Thoracic aorta (tissue), 2 donors: ENCODE measurements around the gene DNM3. TPM values are rescaled to one million over a fixed set of nuclear protein-coding genes. Genes with fewer than 3 reads are reported as not detected.

Experiments used
- ATAC-seq: fragments of 150-250 bp; one replicate; pipeline ENCODE4 v1.8.0; 2017; ENCODE audit warnings: low read depth; ENCODE audit not compliant: insufficient number of reproducible peaks, low FRiP score
- DNase-seq: peaks from one replicate; pipeline ENCODE4 v3.0.0-alpha.2; 2020; ENCODE audit warnings: low spot score
- H3K27ac ChIP-seq, 2 donors: fragments of 200-600 bp; sonication (generic); 1 replicate in 1 of 2; 2 replicates in 1 of 2; pipeline ENCODE4 v1.5.1; 2016; ENCODE audit warnings: mild to moderate bottlenecking in 2 of 2, moderate library complexity in 2 of 2
- H3K27me3 ChIP-seq: fragments of 200-600 bp; sonication (generic); replicated peaks from 2 replicates; pipeline ENCODE4 v1.6.0; 2016; ENCODE audit warnings: mild to moderate bottlenecking; ENCODE audit not compliant: insufficient read depth
- H3K36me3 ChIP-seq: fragments of 200-600 bp; sonication (generic); one replicate; pipeline ENCODE4 v1.5.1; 2016
- H3K4me1 ChIP-seq, 2 donors: fragments of 200-600 bp; sonication (generic); 1 replicate in 1 of 2; 2 replicates in 1 of 2; pipeline versions ENCODE4 v1.5.1 to v1.6.0; 2016; ENCODE audit warnings: low read depth in 2 of 2, mild to moderate bottlenecking in 1 of 2; ENCODE audit not compliant: control insufficient read depth in 1 of 2
- H3K4me3 ChIP-seq: fragments of 200-600 bp; sonication (generic); 2 replicates; pipeline ENCODE4 v1.5.1; 2016; ENCODE audit warnings: mild to moderate bottlenecking
- H3K9me3 ChIP-seq: fragments of 200-600 bp; sonication (generic); 2 replicates; pipeline ENCODE4 v1.5.1; 2016
- total RNA-seq, 2 donors: library from RNA; depleted of rRNA; stranded (reverse); fragments of >200 nt; gene quantifications; one replicate each; pipeline versions ENCODE4 v1.1.0 to v1.2.3, GENCODE V29; 2016
- TF ChIP-seq, protein P1 (sequence below): fragments of 200-600 bp; sonication (generic); IDR thresholded peaks from one replicate; pipeline ENCODE4 v1.5.1; 2019; ENCODE audit warnings: antibody characterized with exemption

Gene DNM3
- total RNA-seq, 2 donors from 2014 or later = 5.8 to 7.5 TPM

DNA sequence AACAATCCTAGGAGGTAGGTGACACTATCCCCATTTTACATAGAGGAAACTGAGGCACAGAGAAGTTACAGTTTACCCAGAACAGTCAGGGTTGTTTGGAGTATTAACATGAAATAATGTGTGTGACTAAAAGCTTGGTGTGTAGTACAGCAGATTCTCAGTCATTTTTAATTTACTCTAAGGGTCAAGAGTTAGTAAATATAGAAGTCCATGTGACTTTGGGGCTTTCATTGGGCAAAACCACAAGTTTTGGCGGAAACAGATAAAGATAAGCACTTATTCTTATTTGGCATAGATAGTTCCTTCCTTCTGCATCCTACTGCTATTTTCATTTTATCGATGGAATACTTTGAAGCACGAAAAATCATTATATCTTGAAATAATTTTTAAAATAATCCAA, 128.5 kb downstream of the DNM3 start:
- H3K27me3 ChIP-seq = no peaks in the 10 kb centered on the region
- ATAC-seq (no peak), DNase-seq (no peak)
- no peak overlapping the region for H3K27ac ChIP-seq
- H3K36me3 ChIP-seq = no peaks in the 10 kb centered on the region
- no peaks in the 10 kb centered on the region for H3K4me1 ChIP-seq
- TF ChIP-seq, protein P1, sequence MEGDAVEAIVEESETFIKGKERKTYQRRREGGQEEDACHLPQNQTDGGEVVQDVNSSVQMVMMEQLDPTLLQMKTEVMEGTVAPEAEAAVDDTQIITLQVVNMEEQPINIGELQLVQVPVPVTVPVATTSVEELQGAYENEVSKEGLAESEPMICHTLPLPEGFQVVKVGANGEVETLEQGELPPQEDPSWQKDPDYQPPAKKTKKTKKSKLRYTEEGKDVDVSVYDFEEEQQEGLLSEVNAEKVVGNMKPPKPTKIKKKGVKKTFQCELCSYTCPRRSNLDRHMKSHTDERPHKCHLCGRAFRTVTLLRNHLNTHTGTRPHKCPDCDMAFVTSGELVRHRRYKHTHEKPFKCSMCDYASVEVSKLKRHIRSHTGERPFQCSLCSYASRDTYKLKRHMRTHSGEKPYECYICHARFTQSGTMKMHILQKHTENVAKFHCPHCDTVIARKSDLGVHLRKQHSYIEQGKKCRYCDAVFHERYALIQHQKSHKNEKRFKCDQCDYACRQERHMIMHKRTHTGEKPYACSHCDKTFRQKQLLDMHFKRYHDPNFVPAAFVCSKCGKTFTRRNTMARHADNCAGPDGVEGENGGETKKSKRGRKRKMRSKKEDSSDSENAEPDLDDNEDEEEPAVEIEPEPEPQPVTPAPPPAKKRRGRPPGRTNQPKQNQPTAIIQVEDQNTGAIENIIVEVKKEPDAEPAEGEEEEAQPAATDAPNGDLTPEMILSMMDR = no peak
- no peak overlapping the region for H3K4me3 ChIP-seq
- H3K9me3 ChIP-seq = no peaks in the 10 kb centered on the region

DNA sequence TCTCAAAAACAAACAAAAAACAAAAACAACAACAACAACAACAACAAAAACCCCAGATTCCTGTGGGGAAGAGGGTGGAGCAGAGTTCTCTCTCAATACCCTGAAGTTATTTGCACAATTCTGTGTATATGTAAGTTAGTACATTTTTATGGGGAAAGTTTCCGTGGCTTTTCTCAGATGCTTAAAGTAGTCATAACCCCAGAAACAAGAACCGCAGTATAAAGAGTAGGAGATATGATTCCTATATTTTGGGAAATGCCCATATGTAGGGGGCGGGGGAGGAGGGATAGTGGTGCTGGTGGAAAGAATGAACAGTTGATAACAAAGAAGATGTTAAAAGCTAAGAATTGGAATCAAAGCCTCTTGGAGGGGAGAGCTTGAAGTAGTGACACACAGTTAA, 131.5 kb downstream of the DNM3 start:
- no peak overlapping the region for H3K4me3 ChIP-seq
- TF ChIP-seq, protein P1 = no peak
- ATAC-seq = no peak
- H3K9me3 ChIP-seq = no peaks in the 10 kb centered on the region
- H3K36me3 ChIP-seq = no peaks in the 10 kb centered on the region
- H3K4me1 ChIP-seq = no peaks in the 10 kb centered on the region
- no peak overlapping the region for H3K27ac ChIP-seq
- no peaks in the 10 kb centered on the region for H3K27me3 ChIP-seq
- DNase-seq = no peak

DNA sequence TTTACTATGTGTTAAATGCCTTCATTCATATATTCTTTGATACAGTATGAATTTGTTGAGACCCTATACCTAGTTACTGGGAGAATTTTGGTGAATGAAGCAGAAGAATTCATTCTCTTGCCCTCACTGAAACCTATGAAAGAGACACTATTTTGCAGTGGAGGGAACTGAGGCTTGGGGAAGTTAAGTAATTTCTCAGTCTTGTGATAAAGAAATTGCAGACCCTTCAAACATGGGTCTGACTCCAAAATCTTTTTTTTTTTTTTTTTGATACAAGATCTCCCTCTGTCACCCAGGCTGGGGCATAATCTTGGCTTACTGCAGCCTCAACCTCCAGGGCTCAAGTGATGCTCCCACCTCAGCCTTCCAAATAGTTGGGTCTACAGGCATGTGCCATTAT, 132.1 kb downstream of the DNM3 start:
- Histone ChIP-seq H3K27me3 (no peaks in the 10 kb centered on the region), H3K4me3 (no peak overlapping the region), H3K9me3 (no peaks in the 10 kb centered on the region), H3K4me1 (no peaks in the 10 kb centered on the region), H3K36me3 (no peaks in the 10 kb centered on the region), H3K27ac (no peak overlapping the region)
- TF ChIP-seq, protein P1 = no peak
- ATAC-seq (no peak), DNase-seq (no peak)

DNA sequence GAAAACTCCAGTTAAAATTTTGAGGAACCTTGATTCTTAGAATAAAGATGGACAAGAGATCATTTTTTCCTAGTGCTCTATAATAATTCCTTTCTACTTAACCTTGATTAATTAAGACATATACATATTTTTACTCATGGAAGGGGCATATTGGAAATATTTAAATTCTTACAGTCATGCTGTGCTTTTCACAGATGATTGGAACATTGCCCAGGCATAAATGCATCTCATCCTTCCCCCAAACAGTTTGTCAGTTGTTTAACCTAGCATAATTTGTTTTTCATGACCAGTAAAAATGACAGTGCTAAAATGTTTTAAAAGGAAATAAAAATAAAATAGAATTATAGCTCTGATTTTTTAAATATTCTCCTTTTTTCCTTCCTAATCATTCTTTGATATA, 140.0 kb downstream of the DNM3 start:
- Histone ChIP-seq H3K4me3 (no peak overlapping the region), H3K9me3 (no peaks in the 10 kb centered on the region), H3K27me3 (no peaks in the 10 kb centered on the region), H3K27ac (no peak overlapping the region), H3K4me1 (no peaks in the 10 kb centered on the region), H3K36me3 (no peaks in the 10 kb centered on the region)
- TF ChIP-seq, protein P1 = no peak
- no peak for DNase-seq
- ATAC-seq = no peak

DNA sequence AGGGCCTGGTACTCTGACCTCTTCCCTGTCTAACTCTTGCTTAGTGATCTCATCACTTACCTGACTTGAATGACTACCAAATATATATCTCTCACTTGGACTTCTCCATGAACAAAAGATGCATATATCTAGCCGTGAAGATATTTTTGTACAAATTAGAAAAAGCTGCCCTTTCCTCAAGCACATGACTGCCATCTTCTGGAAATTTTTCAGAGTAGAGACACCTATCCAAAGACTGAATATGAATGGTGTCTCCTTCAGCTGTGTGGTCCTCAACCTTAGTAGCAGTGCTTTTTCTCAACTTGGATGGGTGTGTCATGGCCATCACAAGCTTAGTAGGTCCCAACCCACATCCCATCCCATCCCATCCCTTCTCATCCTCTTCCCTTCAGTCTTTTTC, 142.3 kb downstream of the DNM3 start:
- Histone ChIP-seq H3K27ac (no peak overlapping the region), H3K4me3 (no peak overlapping the region), H3K4me1 (no peaks in the 10 kb centered on the region), H3K9me3 (no peaks in the 10 kb centered on the region), H3K27me3 (no peaks in the 10 kb centered on the region), H3K36me3 (no peaks in the 10 kb centered on the region)
- ATAC-seq = no peak
- no peak for DNase-seq
- TF ChIP-seq, protein P1 = no peak
